Spinal cord (tissue), 10 donors: Measurements from ENCODE around the gene CTDP1. TPM values are rescaled to one million over a fixed set of nuclear protein-coding genes. Genes with fewer than 3 reads are reported as not detected.

Source experiments
- DNase-seq, 6 donors: peaks; one replicate each; pipeline versions ENCODE4 v3.0.0 to v3.0.0-alpha.2; 2013 to 2015; ENCODE audit warnings: low spot score in 6 of 6, low read depth in 4 of 6
- H3K27ac ChIP-seq: one replicate; pipeline ENCODE4 v1.5.1; 2013; ENCODE audit warnings: low read depth, low read length, control low read depth
- H3K27me3 ChIP-seq: one replicate; pipeline ENCODE4 v1.6.1; 2013; ENCODE audit warnings: low read length; ENCODE audit not compliant: control insufficient read depth, insufficient read depth
- H3K36me3 ChIP-seq: one replicate; pipeline ENCODE4 v1.6.1; 2013; ENCODE audit warnings: low read length; ENCODE audit not compliant: control insufficient read depth, insufficient read depth
- H3K4me1 ChIP-seq: one replicate; pipeline ENCODE4 v1.6.1; 2013; ENCODE audit warnings: low read length; ENCODE audit not compliant: control insufficient read depth, insufficient read depth
- H3K4me3 ChIP-seq: one replicate; pipeline ENCODE4 v1.5.1; 2013; ENCODE audit warnings: low read depth, low read length, control low read depth
- H3K9me3 ChIP-seq: one replicate; pipeline ENCODE4 v1.6.1; 2013; ENCODE audit warnings: low read length; ENCODE audit not compliant: control insufficient read depth, insufficient read depth
- WGBS: methylation state at CpG from one replicate; pipeline ENCODE4 v1.1.5; 2013; ENCODE audit warnings: missing lambda C conversion rate; ENCODE audit not compliant: insufficient coverage; 5-methylcytosine and 5-hydroxymethylcytosine counted together
- polyA plus RNA-seq, 2 donors: library from polyadenylated mRNA; unstranded; fragments of 120-200 nt; gene quantifications; one replicate each; pipeline ENCODE4 v1.2.1, GENCODE V29; 2013; ENCODE audit not compliant: insufficient read length in 2 of 2
- total RNA-seq, 2 donors: library from RNA; depleted of rRNA in 1 of 2; stranded (reverse); fragments of 120-200 nt in 1 of 2; fragments of >200 nt in 1 of 2; gene quantifications; one replicate each; pipeline versions ENCODE4 v1.2.3 to v1.2.4, GENCODE V29; 2013 to 2014
- donor health status: healthy.

The CTDP1 gene
- total and polyA plus RNA-seq, 4 donors: 11.3 to 16.2 (median 14.4) TPM

DNA sequence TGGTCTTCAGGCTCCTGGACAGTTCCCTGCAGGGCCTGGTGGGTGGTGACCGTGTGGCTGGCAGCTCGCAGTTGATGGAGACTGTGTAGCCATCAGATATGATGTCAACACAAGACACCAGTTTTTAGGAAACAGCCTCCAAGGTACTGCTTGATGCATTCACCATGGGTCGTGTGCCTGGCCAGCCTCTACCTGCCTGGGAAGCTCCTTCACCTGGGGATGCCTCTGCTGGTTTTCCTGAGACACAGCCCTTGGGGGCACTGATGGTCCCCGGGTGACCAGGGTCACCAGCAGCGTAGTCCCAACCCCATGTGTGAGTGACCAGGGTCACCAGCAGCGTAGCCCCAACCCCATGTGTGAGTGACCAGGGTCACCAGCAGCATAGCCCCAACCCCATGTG, 84.5 kb downstream of the CTDP1 start:
- DNase-seq: no peak
- Histone ChIP-seq H3K4me1 (no peaks in the 10 kb centered on the region), H3K27ac (no peak overlapping the region), H3K9me3 (peaks cover 11% of the 10 kb centered on the region), H3K27me3 (no peaks in the 10 kb centered on the region), H3K36me3 (no peaks in the 10 kb centered on the region), H3K4me3 (no peak overlapping the region)
- WGBS: 86% methylated on average over 3 of the region's 6 CpGs

DNA sequence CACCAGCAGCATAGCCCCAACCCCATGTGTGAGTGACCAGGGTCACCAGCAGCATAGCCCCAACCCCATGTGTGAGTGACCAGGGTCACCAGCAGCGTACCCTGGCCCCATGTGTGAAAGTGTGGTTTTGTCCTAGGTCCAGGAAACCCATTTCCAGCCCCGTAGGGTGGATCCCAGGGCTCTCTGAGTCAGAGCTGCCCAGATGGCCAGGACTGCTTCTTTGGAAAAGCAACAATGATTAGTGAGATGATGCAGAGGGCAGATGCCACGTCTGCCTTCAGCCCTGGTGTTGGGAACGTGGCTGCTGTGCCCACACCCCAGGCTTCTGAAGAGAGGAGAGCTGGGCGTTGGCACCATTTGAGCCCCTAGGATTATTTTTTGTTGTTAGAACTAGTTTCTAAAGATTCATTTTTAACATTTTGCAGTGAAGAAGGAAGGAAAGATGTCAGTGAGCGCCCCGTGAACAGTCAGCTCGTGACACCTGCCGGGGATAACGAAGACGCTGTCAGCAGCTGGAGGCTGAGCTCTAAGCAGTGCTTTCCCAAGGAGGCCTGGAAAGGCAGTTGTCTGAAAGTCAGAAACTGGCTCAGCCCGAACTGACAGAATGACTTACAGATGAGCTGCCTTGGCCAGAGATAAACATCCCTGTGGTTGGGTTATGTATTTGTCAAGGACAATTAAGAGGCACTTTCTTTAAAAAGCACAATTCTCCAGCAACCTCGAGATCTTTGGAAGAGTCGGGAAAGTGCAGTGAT, 86.1 kb downstream of the CTDP1 start:
- no peak overlapping the region for H3K4me3 ChIP-seq
- H3K9me3 ChIP-seq: peaks cover 9% of the 10 kb centered on the region
- DNase-seq: no peak
- peaks cover 6% of the 10 kb centered on the region for H3K4me1 ChIP-seq
- 74% methylated on average over 12 of the region's 14 CpGs for WGBS
- no peaks in the 10 kb centered on the region for H3K36me3 ChIP-seq
- no peak overlapping the region for H3K27ac ChIP-seq
- H3K27me3 ChIP-seq: no peaks in the 10 kb centered on the region

DNA sequence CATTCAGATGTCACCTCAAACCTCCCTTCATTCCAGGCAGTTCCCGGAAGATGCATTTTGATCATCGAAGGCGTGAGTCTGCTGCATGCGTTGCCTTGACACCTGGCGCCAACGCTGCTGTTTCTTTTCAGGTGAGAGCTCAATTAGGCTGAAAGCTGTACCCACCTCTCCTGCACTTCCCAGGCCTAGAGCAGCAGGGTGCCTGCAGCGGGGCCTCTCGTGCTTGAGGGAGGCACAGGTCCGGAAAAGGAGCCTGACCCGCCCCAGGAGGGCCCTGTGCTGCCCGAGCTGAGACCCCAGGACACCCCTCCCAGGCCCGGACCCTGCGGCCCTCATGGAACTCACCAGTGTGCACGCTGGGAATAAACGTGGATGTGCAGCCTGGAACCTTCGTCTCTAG, 86.7 kb downstream of the CTDP1 start:
- 55% methylated on average over 16 of the region's 16 CpGs for WGBS
- Histone ChIP-seq H3K4me3 (no peak overlapping the region), H3K4me1 (peaks cover 7% of the 10 kb centered on the region), H3K27ac (no peak overlapping the region), H3K36me3 (no peaks in the 10 kb centered on the region), H3K27me3 (no peaks in the 10 kb centered on the region), H3K9me3 (peaks cover 9% of the 10 kb centered on the region)
- no peak for DNase-seq

GRCh38 chr18:79768745-79769144, 89.1 kb downstream of the CTDP1 start:
- H3K27me3 ChIP-seq: peaks cover 4% of the 10 kb centered on the region
- H3K4me3 ChIP-seq: no peak overlapping the region
- no peak overlapping the region for H3K27ac ChIP-seq
- peaks cover 9% of the 10 kb centered on the region for H3K9me3 ChIP-seq
- H3K36me3 ChIP-seq: no peaks in the 10 kb centered on the region
- no CpG with 5 or more reads among the region's 3 CpGs for WGBS
- no peak for DNase-seq
- H3K4me1 ChIP-seq: peaks cover 7% of the 10 kb centered on the region

- H3K27me3 ChIP-seq: peaks cover 4% of the 10 kb centered on the region
These were observed 90.3 kb downstream of the CTDP1 start for GRCh38 chr18:79769698-79770500.

GRCh38 chr18:79770501-79770815, 90.9 kb downstream of the CTDP1 start:
- H3K36me3 ChIP-seq: no peaks in the 10 kb centered on the region
- 69% methylated on average over 11 of the region's 11 CpGs for WGBS
- H3K9me3 ChIP-seq: peaks cover 9% of the 10 kb centered on the region
- H3K4me1 ChIP-seq: peaks cover 7% of the 10 kb centered on the region
- no peak overlapping the region for H3K27ac ChIP-seq
- H3K27me3 ChIP-seq: peaks cover 4% of the 10 kb centered on the region
- H3K4me3 ChIP-seq: no peak overlapping the region
- no peak for DNase-seq

More at GRCh38 chr18:79769698-79770500, 90.3 kb downstream of the CTDP1 start:
- DNase-seq: no peak
- peaks cover 9% of the 10 kb centered on the region for H3K9me3 ChIP-seq
- H3K36me3 ChIP-seq: no peaks in the 10 kb centered on the region
- no peak overlapping the region for H3K4me3 ChIP-seq
- 88% methylated on average over 31 of the region's 31 CpGs for WGBS
- no peak overlapping the region for H3K27ac ChIP-seq
- H3K4me1 ChIP-seq: peaks cover 7% of the 10 kb centered on the region

GRCh38 chr18:79770826-79771225, 91.2 kb downstream of the CTDP1 start:
- Histone ChIP-seq H3K4me1 (peaks cover 7% of the 10 kb centered on the region), H3K9me3 (peaks cover 9% of the 10 kb centered on the region), H3K36me3 (no peaks in the 10 kb centered on the region), H3K27ac (no peak overlapping the region), H3K27me3 (peaks cover 4% of the 10 kb centered on the region), H3K4me3 (no peak overlapping the region)
- DNase-seq: no peak
- 74% methylated on average over 10 of the region's 24 CpGs for WGBS

- H3K36me3 ChIP-seq: no peaks in the 10 kb centered on the region
- H3K4me1 ChIP-seq: peaks cover 7% of the 10 kb centered on the region
- WGBS: 76% methylated on average over 20 of the region's 35 CpGs
- peaks cover 9% of the 10 kb centered on the region for H3K9me3 ChIP-seq
- DNase-seq: no peak
- H3K27me3 ChIP-seq: peaks cover 4% of the 10 kb centered on the region
- H3K27ac ChIP-seq: no peak overlapping the region
- H3K4me3 ChIP-seq: no peak overlapping the region
These were observed 92.0 kb downstream of the CTDP1 start for GRCh38 chr18:79771446-79772107.

- peaks cover 4% of the 10 kb centered on the region for H3K27me3 ChIP-seq
- no peak for DNase-seq
- no peaks in the 10 kb centered on the region for H3K36me3 ChIP-seq
- no peak overlapping the region for H3K4me3 ChIP-seq
- peaks cover 9% of the 10 kb centered on the region for H3K9me3 ChIP-seq
- 83% methylated on average over 36 of the region's 38 CpGs for WGBS
- no peak overlapping the region for H3K27ac ChIP-seq
- peaks cover 7% of the 10 kb centered on the region for H3K4me1 ChIP-seq
These were observed 92.7 kb downstream of the CTDP1 start for GRCh38 chr18:79772108-79772864.
